ENCODE measurements around the gene SH3GL3.

DNA sequence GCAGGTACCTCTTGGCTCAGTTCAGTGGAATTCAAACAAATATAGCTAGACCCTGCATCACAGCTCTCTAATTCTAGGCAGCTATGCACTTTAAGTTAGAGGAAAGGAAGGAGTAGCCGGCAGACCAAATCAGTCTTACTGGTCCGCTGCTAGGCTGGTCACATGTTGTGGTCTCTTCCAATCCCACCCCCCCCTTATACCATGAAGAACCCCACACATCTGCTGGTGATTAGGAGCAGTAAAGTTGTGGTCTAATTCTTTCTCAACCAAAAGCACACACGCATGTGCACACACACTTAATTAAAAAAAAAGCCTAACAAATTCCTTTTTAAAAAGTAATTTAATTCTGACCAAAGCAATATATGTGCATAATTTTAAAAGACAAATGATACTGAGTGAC is 16.7 kb upstream of the SH3GL3 start:
- TF ChIP-seq, protein P1, sequence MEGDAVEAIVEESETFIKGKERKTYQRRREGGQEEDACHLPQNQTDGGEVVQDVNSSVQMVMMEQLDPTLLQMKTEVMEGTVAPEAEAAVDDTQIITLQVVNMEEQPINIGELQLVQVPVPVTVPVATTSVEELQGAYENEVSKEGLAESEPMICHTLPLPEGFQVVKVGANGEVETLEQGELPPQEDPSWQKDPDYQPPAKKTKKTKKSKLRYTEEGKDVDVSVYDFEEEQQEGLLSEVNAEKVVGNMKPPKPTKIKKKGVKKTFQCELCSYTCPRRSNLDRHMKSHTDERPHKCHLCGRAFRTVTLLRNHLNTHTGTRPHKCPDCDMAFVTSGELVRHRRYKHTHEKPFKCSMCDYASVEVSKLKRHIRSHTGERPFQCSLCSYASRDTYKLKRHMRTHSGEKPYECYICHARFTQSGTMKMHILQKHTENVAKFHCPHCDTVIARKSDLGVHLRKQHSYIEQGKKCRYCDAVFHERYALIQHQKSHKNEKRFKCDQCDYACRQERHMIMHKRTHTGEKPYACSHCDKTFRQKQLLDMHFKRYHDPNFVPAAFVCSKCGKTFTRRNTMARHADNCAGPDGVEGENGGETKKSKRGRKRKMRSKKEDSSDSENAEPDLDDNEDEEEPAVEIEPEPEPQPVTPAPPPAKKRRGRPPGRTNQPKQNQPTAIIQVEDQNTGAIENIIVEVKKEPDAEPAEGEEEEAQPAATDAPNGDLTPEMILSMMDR (IDR thresholded peaks at IDR 0.05) = no peak
- TF ChIP-seq POLR2AphosphoS5 (IDR thresholded peaks at IDR 0.05) = no peak
- no peak for TF ChIP-seq POLR2A (IDR thresholded peaks at IDR 0.05)
